Kidney epithelial cell (primary cell): Measurements from ENCODE around the gene DYRK1A. TPM values are rescaled to one million over a fixed set of nuclear protein-coding genes. Genes with fewer than 3 reads are reported as not detected.

Experiments
- DNase-seq: peaks from one replicate; pipeline ENCODE4 v3.0.0-alpha.2; 2010; ENCODE audit warnings: low read depth
- H3K27me3 ChIP-seq: 2 replicates; pipeline ENCODE4 v1.6.0; 2011; ENCODE audit warnings: low read length; ENCODE audit not compliant: control insufficient read depth, insufficient read depth
- H3K36me3 ChIP-seq: 2 replicates; pipeline ENCODE4 v1.5.1; 2011; ENCODE audit warnings: low read length; ENCODE audit not compliant: control insufficient read depth, insufficient read depth
- H3K4me3 ChIP-seq: 2 replicates; pipeline ENCODE4 v1.5.1; 2011; ENCODE audit warnings: low read depth, mild to moderate bottlenecking, control low read depth, low read length
- CTCF ChIP-seq: IDR thresholded peaks from 2 replicates; pipeline ENCODE4 v1.5.1; 2011; ENCODE audit warnings: mild to moderate bottlenecking, moderate library complexity, low read length, control low read depth, inconsistent platforms; ENCODE audit not compliant: insufficient read depth, poor library complexity, severe bottlenecking
- total RNA-seq: library from RNA; depleted of rRNA; stranded (reverse); fragments of >200 nt; gene quantifications from 2 replicates; pipeline ENCODE4 v1.2.3, GENCODE V29; 2015

Gene DYRK1A
- total RNA-seq, 1 donor from 2014 or later: 53.1 TPM

- H3K4me3 ChIP-seq: no peak overlapping the region
- peaks cover 2% of the 10 kb centered on the region for H3K36me3 ChIP-seq
- no peak for TF ChIP-seq CTCF
- H3K27me3 ChIP-seq: no peaks in the 10 kb centered on the region
- DNase-seq: no peak
Observed at GRCh38 chr21:37484535-37485474, 118.2 kb downstream of the DYRK1A start.

GRCh38 chr21:37489553-37489952 is 123.0 kb downstream of the DYRK1A start:
- Histone ChIP-seq H3K36me3 (no peaks in the 10 kb centered on the region), H3K4me3 (no peak overlapping the region), H3K27me3 (no peaks in the 10 kb centered on the region)
- no peak for TF ChIP-seq CTCF
- DNase-seq: no peak

- TF ChIP-seq CTCF: no peak
- Histone ChIP-seq H3K36me3 (no peaks in the 10 kb centered on the region), H3K4me3 (no peak overlapping the region), H3K27me3 (no peaks in the 10 kb centered on the region)
- DNase-seq: no peak
Observed at GRCh38 chr21:37490084-37490483, 123.5 kb downstream of the DYRK1A start.

GRCh38 chr21:37496972-37497371 is 130.4 kb downstream of the DYRK1A start:
- peak; percentile 32 for TF ChIP-seq CTCF
- no peak for DNase-seq
- H3K27me3 ChIP-seq: no peaks in the 10 kb centered on the region
- no peaks in the 10 kb centered on the region for H3K36me3 ChIP-seq
- H3K4me3 ChIP-seq: no peak overlapping the region

- no peak overlapping the region for H3K4me3 ChIP-seq
- TF ChIP-seq CTCF: no peak
- no peak for DNase-seq
- H3K27me3 ChIP-seq: no peaks in the 10 kb centered on the region
- no peaks in the 10 kb centered on the region for H3K36me3 ChIP-seq
Observed at GRCh38 chr21:37498664-37499063, 132.1 kb downstream of the DYRK1A start.
